HL-60 (cell line): ENCODE data around the gene DENND5A. TPM values are rescaled to one million over a fixed set of nuclear protein-coding genes. Genes with fewer than 3 reads are reported as not detected.

Source experiments
- DNase-seq, 2 experiments: peaks; one replicate each; pipeline ENCODE4 v3.0.0-alpha.2; 2010 to 2020; ENCODE audit warnings: low read depth in 1 of 2, low spot score in 1 of 2
- H3K27ac ChIP-seq: fragments of 250-450 bp; sonication (Bioruptor Pico); replicated peaks from 2 replicates; pipeline ENCODE4 v1.5.1; 2020; ENCODE audit warnings: mild to moderate bottlenecking, moderate library complexity
- H3K27me3 ChIP-seq: fragments of 250-450 bp; sonication (Bioruptor Pico); 2 replicates; pipeline ENCODE4 v1.5.1; 2021; ENCODE audit warnings: mild to moderate bottlenecking, moderate library complexity; ENCODE audit not compliant: insufficient read depth, poor library complexity, severe bottlenecking
- H3K4me3 ChIP-seq: replicated peaks from 2 replicates; pipeline ENCODE4 v1.5.1; 2011; ENCODE audit warnings: mild to moderate bottlenecking, control low read depth, low read length; ENCODE audit not compliant: insufficient read depth
- GABPA ChIP-seq: IDR thresholded peaks from 2 replicates; pipeline ENCODE4 v1.6.1; 2012; ENCODE audit warnings: low read depth
- microRNA-seq: library from miRNA; unstranded; fragments of <30 nt; microRNA quantifications from one replicate; pipeline ENCODE4, GENCODE V29; 2018
- TF ChIP-seq, protein P1 (sequence below): IDR thresholded peaks from 2 replicates; pipeline ENCODE4 v1.6.1; 2012; ENCODE audit warnings: low read depth; ENCODE audit not compliant: insufficient replicate concordance

Gene DENND5A

DNA sequence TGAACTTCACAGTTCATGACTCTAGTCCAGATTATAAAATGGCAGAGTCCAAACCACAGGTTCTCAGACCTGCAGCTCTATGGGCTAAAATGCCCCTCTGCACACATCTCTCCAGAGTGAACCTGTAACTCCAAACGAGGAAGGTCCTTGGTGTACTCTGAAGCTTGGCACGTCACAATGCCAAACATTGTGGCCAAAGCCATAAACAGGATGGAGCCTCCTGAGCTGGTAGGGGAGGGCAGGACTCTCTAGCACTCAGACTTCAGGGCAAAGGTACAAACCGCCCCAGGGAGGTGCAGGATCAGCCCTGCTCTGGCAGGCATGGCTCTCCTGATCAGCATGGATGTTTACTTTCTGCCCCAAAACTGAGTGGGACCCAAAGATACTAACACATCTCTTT lies 176.1 kb downstream of the DENND5A start:
- no peak for DNase-seq
- TF ChIP-seq, protein P1, sequence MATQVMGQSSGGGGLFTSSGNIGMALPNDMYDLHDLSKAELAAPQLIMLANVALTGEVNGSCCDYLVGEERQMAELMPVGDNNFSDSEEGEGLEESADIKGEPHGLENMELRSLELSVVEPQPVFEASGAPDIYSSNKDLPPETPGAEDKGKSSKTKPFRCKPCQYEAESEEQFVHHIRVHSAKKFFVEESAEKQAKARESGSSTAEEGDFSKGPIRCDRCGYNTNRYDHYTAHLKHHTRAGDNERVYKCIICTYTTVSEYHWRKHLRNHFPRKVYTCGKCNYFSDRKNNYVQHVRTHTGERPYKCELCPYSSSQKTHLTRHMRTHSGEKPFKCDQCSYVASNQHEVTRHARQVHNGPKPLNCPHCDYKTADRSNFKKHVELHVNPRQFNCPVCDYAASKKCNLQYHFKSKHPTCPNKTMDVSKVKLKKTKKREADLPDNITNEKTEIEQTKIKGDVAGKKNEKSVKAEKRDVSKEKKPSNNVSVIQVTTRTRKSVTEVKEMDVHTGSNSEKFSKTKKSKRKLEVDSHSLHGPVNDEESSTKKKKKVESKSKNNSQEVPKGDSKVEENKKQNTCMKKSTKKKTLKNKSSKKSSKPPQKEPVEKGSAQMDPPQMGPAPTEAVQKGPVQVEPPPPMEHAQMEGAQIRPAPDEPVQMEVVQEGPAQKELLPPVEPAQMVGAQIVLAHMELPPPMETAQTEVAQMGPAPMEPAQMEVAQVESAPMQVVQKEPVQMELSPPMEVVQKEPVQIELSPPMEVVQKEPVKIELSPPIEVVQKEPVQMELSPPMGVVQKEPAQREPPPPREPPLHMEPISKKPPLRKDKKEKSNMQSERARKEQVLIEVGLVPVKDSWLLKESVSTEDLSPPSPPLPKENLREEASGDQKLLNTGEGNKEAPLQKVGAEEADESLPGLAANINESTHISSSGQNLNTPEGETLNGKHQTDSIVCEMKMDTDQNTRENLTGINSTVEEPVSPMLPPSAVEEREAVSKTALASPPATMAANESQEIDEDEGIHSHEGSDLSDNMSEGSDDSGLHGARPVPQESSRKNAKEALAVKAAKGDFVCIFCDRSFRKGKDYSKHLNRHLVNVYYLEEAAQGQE: no peak
- no peak for TF ChIP-seq GABPA
- Histone ChIP-seq H3K27ac (no peak overlapping the region), H3K27me3 (peaks cover 34% of the 10 kb centered on the region), H3K4me3 (no peak overlapping the region)

Small RNA genes lying within 50 kb of the gene (microRNA-seq; reads per million reads assigned to microRNA genes)
- not detected for gene MIR5691
